Measurements from ENCODE around the gene TEPSIN.

DNA sequence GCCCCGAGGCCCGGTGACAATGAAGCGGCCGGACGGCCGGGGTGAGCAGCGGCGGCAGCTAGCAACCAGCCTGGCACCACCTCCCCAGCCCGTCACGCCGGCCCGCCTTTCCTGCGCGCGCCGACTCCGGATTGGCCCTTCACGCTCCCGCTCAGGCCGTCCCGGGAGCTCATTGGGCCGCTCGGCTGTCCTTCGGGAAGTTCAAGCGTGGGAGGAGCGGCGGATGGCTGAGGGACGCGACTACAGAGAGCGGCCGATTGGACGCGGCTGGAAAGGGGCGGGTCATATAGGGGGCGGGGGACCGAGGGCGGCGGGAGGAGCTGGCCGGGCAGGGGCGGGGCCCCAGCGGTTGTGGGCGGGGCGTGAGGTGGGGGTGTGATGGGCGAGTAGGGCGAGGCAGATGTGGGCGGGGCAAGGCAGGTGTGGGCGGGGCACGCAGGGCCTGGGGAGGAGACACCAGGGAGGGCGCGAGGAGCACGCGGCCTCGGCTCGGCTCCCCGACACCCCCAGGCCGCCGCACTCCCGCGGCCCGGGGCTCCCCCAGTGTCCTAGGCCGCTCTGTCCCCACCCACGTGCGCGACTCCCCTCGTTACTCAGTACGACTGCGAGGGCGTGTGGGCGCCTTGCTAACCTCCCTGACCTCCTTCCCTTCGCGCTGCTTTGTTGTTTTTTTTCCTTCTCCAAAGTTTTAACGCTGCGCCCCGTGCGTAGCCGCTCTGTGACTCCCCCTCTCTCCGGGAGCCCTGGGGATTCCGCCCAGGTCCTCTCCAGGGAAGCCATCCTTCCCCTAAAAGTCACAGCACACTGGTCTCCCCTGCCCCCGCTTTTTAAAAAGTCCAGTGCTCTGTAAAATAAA lies 15.7 kb downstream of the TEPSIN start, which contains the start of gene CEP131:
- TF ChIP-seq, protein P1, sequence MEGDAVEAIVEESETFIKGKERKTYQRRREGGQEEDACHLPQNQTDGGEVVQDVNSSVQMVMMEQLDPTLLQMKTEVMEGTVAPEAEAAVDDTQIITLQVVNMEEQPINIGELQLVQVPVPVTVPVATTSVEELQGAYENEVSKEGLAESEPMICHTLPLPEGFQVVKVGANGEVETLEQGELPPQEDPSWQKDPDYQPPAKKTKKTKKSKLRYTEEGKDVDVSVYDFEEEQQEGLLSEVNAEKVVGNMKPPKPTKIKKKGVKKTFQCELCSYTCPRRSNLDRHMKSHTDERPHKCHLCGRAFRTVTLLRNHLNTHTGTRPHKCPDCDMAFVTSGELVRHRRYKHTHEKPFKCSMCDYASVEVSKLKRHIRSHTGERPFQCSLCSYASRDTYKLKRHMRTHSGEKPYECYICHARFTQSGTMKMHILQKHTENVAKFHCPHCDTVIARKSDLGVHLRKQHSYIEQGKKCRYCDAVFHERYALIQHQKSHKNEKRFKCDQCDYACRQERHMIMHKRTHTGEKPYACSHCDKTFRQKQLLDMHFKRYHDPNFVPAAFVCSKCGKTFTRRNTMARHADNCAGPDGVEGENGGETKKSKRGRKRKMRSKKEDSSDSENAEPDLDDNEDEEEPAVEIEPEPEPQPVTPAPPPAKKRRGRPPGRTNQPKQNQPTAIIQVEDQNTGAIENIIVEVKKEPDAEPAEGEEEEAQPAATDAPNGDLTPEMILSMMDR (IDR thresholded peaks at IDR 0.05) = no peak
- TF ChIP-seq POLR2A (IDR thresholded peaks at IDR 0.05) = no peak
